Panc1 (cell line): ENCODE measurements around the gene MINDY4B. TPM values are rescaled to one million over a fixed set of nuclear protein-coding genes. Genes with fewer than 3 reads are reported as not detected.

Experiments
- ATAC-seq: fragments of 200-7000 bp; cut with Tn5 transposase; 2 replicates; pipeline ENCODE4 v1.9.1; 2020; ENCODE audit warnings: mild to moderate bottlenecking, moderate library complexity
- BruUV-seq: library from RNA; stranded (reverse); fragments of 400-500 nt; replicated peaks from 2 replicates; lab custom pipeline; 2021; lab: Mats Ljungman, UMichigan
- CTCF ChIA-PET: fragments of 300-600 bp; sonication (Branson Sonifier 250); formaldehyde crosslinking; loops from one replicate; lab custom pipeline; 2022; ENCODE audit warnings: antibody characterized with exemption; lab: Charles Lee
- POLR2A ChIA-PET: fragments of 300-600 bp; sonication (Branson Sonifier 250); formaldehyde crosslinking; loops from one replicate; lab custom pipeline; 2022; ENCODE audit warnings: antibody characterized with exemption; lab: Charles Lee
- DNase-seq: peaks from one replicate; pipeline ENCODE4 v3.0.0-alpha.2; 2010; ENCODE audit warnings: low read depth, low spot score
- H3K27ac ChIP-seq: 2 replicates; pipeline ENCODE4 v1.5.1; 2011; ENCODE audit warnings: mild to moderate bottlenecking, low read length, inconsistent platforms
- H3K27me3 ChIP-seq: fragments of 200-500 bp; sonication (Bioruptor generic); 2 replicates; pipeline ENCODE4 v1.6.0; 2014; ENCODE audit warnings: low read length, inconsistent platforms; ENCODE audit not compliant: control insufficient read depth, insufficient read depth
- H3K36me3 ChIP-seq: fragments of 200-500 bp; sonication (Bioruptor generic); 2 replicates; pipeline ENCODE4 v1.5.1; 2014; ENCODE audit warnings: inconsistent platforms, mild to moderate bottlenecking, low read length, moderate library complexity; ENCODE audit not compliant: control insufficient read depth, insufficient read depth
- H3K4me1 ChIP-seq: 2 replicates; pipeline ENCODE4 v1.5.1; 2011; ENCODE audit warnings: inconsistent platforms, mild to moderate bottlenecking, low read length, moderate library complexity; ENCODE audit not compliant: control insufficient read depth, insufficient read depth
- H3K4me3 ChIP-seq, 2 experiments: 2 replicates each; pipeline ENCODE4 v1.5.1; 2011 to 2012; ENCODE audit warnings: low read depth in 2 of 2, low read length in 2 of 2, mild to moderate bottlenecking in 2 of 2, inconsistent platforms in 1 of 2, moderate library complexity in 1 of 2
- H3K9me3 ChIP-seq: fragments of 200-500 bp; sonication (Bioruptor generic); 2 replicates; pipeline ENCODE4 v1.5.1; 2014; ENCODE audit warnings: low read depth, mild to moderate bottlenecking, inconsistent platforms, low read length, moderate library complexity; ENCODE audit not compliant: control insufficient read depth, insufficient read depth
- CTCF ChIP-seq: fragments of 450-650 bp; IDR thresholded peaks from 2 replicates; pipeline ENCODE4 v1.5.1; 2017; ENCODE audit warnings: mild to moderate bottlenecking
- POLR2AphosphoS5 ChIP-seq: IDR thresholded peaks from 2 replicates; pipeline ENCODE4 v1.6.1; 2012; ENCODE audit warnings: mild to moderate bottlenecking, low read depth, low read length, moderate library complexity
- REST ChIP-seq, 2 experiments: IDR thresholded peaks; 2 replicates each; pipeline ENCODE4 v1.6.1; 2011 to 2012; ENCODE audit warnings: low read depth in 2 of 2, control low read depth in 1 of 2, low read length in 1 of 2, mild to moderate bottlenecking in 1 of 2, moderate library complexity in 1 of 2; ENCODE audit not compliant: insufficient read depth in 1 of 2
- SIN3A ChIP-seq: IDR thresholded peaks from 2 replicates; pipeline ENCODE4 v1.6.1; 2012; ENCODE audit warnings: low read depth, mild to moderate bottlenecking, low read length, moderate library complexity, borderline replicate concordance; ENCODE audit not compliant: insufficient read depth
- TCF7L2 ChIP-seq: IDR thresholded peaks from 2 replicates; pipeline ENCODE4 v1.6.1; 2011; ENCODE audit warnings: mild to moderate bottlenecking, low read depth, low read length, inconsistent platforms
- in situ Hi-C: cut with HindIII; loops from 2 replicates; pipeline ENCODE4 v1.10.0; 2016; ENCODE audit warnings: low sequenced_read_pairs, low pct_unique_long_range_greater_than_20kb
- intact Hi-C: fragments of 100-400 bp; cut with micrococcal nuclease; formaldehyde crosslinking; loops from one replicate; pipeline ENCODE4 v1.10.0; 2022; ENCODE audit not compliant: unreplicated experiment
- total RNA-seq: library from RNA; stranded (reverse); gene quantifications from one replicate; pipeline ENCODE4 v1.2.1, GENCODE V29; 2021; ENCODE audit not compliant: unreplicated experiment

Gene MINDY4B
- total RNA-seq, 1 experiment from 2014 or later = not detected

GRCh38 chr3:150901793-150902192 lies 3.4 kb downstream of the MINDY4B start:
- in situ Hi-C loops = no loop called here
- BruUV-seq = no TSS peak
- Histone ChIP-seq H3K4me1 (no peaks in the 10 kb centered on the region), H3K36me3 (no peaks in the 10 kb centered on the region), H3K4me3 (no peak overlapping the region), H3K9me3 (no peaks in the 10 kb centered on the region), H3K27ac (no peak overlapping the region), H3K27me3 (peaks cover 60% of the 10 kb centered on the region)
- ChIA-PET POLR2A (no interaction called here), CTCF (no interaction called here)
- DNase-seq (no peak), ATAC-seq (no peak)
- no peak for TF ChIP-seq POLR2AphosphoS5
- no peak for TF ChIP-seq REST (IDR thresholded peaks at IDR 0.05; ENCODE audit: insufficient read depth in 1 of 2, low read depth in 2 of 2, low read length in 1 of 2)
- TF ChIP-seq TCF7L2 = no peak
- no peak for TF ChIP-seq SIN3A
- TF ChIP-seq CTCF = no peak
- intact Hi-C loops = no loop called here

GRCh38 chr3:150899141-150899540 lies 6.1 kb downstream of the MINDY4B start:
- in situ Hi-C loops = no loop called here

More at GRCh38 chr3:150899141-150899540, 6.1 kb downstream of the MINDY4B start:
- Histone ChIP-seq H3K27me3 (peaks cover 43% of the 10 kb centered on the region), H3K4me3 (no peak overlapping the region), H3K36me3 (no peaks in the 10 kb centered on the region), H3K27ac (no peak overlapping the region), H3K9me3 (no peaks in the 10 kb centered on the region), H3K4me1 (no peaks in the 10 kb centered on the region)
- DNase-seq = no peak
- ChIA-PET POLR2A (no interaction called here), CTCF (no interaction called here)
- BruUV-seq = no TSS peak
- ATAC-seq = no peak
- TF ChIP-seq SIN3A (no peak), REST (IDR thresholded peaks at IDR 0.05; ENCODE audit: insufficient read depth in 1 of 2, low read depth in 2 of 2, low read length in 1 of 2) (no peak), POLR2AphosphoS5 (no peak), CTCF (no peak), TCF7L2 (no peak)
- intact Hi-C loops = no loop called here
